Keratinocyte (primary cell): ENCODE measurements around the gene TMPRSS2. TPM values are rescaled to one million over a fixed set of nuclear protein-coding genes. Genes with fewer than 3 reads are reported as not detected.

Source experiments
- DNase-seq: peaks from one replicate; pipeline ENCODE4 v3.0.0-alpha.2; 2011; ENCODE audit warnings: low read depth, missing footprints, low spot score
- FAIRE-seq: peaks from 2 replicates; lab custom pipeline; 2011; peaks lifted over from hg19 to GRCh38; lab: Jason Lieb, UNC
- H2AFZ ChIP-seq: 2 replicates; pipeline ENCODE4 v1.6.0; 2012; ENCODE audit warnings: low read length, control low read depth, inconsistent platforms; ENCODE audit not compliant: control insufficient read depth
- H3K27ac ChIP-seq: 2 replicates; pipeline ENCODE4 v1.5.1; 2011; ENCODE audit warnings: low read length; ENCODE audit not compliant: control insufficient read depth, insufficient read depth
- H3K27me3 ChIP-seq: 3 replicates; pipeline ENCODE4 v1.6.0; 2011; ENCODE audit warnings: low read length; ENCODE audit not compliant: control insufficient read depth, insufficient read depth; ENCODE audit errors: extremely low read depth
- H3K36me3 ChIP-seq, 2 experiments: 2 replicates in 1 of 2; 3 replicates in 1 of 2; pipeline ENCODE4 v1.5.1; 2011; ENCODE audit warnings: low read length in 2 of 2, mild to moderate bottlenecking in 1 of 2; ENCODE audit not compliant: control insufficient read depth in 2 of 2, insufficient read depth in 2 of 2; ENCODE audit errors: extremely low read depth in 1 of 2
- H3K4me1 ChIP-seq: 3 replicates; pipeline ENCODE4 v1.5.1; 2011; ENCODE audit warnings: low read length; ENCODE audit not compliant: control insufficient read depth, insufficient read depth; ENCODE audit errors: extremely low read depth
- H3K4me2 ChIP-seq: 3 replicates; pipeline ENCODE4 v1.6.0; 2011; ENCODE audit warnings: low read depth, low read length; ENCODE audit not compliant: control insufficient read depth, insufficient read depth; ENCODE audit errors: extremely low read depth
- H3K4me3 ChIP-seq, 3 experiments: fragments of 200-600 bp in 1 of 3; sonication (generic) in 1 of 3; 2 replicates in 2 of 3; 3 replicates in 1 of 3; pipeline ENCODE4 v1.5.1; 2011 to 2016; ENCODE audit warnings: low read length in 3 of 3, mild to moderate bottlenecking in 3 of 3, control low read depth in 2 of 3, inconsistent platforms in 1 of 3, low read depth in 1 of 3, mixed read lengths in 1 of 3, mixed run types in 1 of 3, moderate library complexity in 1 of 3; ENCODE audit not compliant: control insufficient read depth in 2 of 3, insufficient read depth in 2 of 3; ENCODE audit errors: extremely low read depth in 1 of 3
- H3K79me2 ChIP-seq: 2 replicates; pipeline ENCODE4 v1.6.0; 2012; ENCODE audit warnings: low read length; ENCODE audit not compliant: control insufficient read depth, insufficient read depth
- H3K9ac ChIP-seq: 3 replicates; pipeline ENCODE4 v1.6.0; 2011; ENCODE audit warnings: low read length; ENCODE audit not compliant: control insufficient read depth, insufficient read depth; ENCODE audit errors: extremely low read depth
- H3K9me1 ChIP-seq: 3 replicates; pipeline ENCODE4 v1.6.0; 2011; ENCODE audit warnings: low read length; ENCODE audit not compliant: control insufficient read depth, insufficient read depth; ENCODE audit errors: extremely low read depth
- H3K9me3 ChIP-seq: 2 replicates; pipeline ENCODE4 v1.5.1; 2012; ENCODE audit warnings: low read depth, low read length; ENCODE audit not compliant: control insufficient read depth
- H4K20me1 ChIP-seq: 3 replicates; pipeline ENCODE4 v1.6.0; 2011; ENCODE audit warnings: low read length; ENCODE audit not compliant: control insufficient read depth, insufficient read depth; ENCODE audit errors: extremely low read depth
- EZH2 ChIP-seq: IDR thresholded peaks from one replicate; pipeline ENCODE4 v1.6.1; 2012; ENCODE audit warnings: inconsistent platforms, mild to moderate bottlenecking, low read length, moderate library complexity
- dilution Hi-C: fragments of 300-500 bp; cut with MboI; formaldehyde crosslinking; loops from one replicate; pipeline ENCODE4 v1.7.0; 2020; ENCODE audit warnings: low sequenced_read_pairs; ENCODE audit not compliant: extremely low pct_ligation_motif_present
- polyA plus RNA-seq, 5 experiments: library from polyadenylated mRNA; depleted of rRNA in 3 of 5; stranded (reverse) in 3 of 5; stranded (forward) in 1 of 5; unstranded in 1 of 5; fragments of >200 nt; gene quantifications; 1 replicate in 1 of 5; 2 replicates in 3 of 5; 3 replicates in 1 of 5; pipeline versions ENCODE4 v1.2.1 to v1.2.3, GENCODE V29; 2011 to 2012; ENCODE audit warnings: missing spikeins in 2 of 5, low read depth in 1 of 5, low replicate concordance in 1 of 5
- TF ChIP-seq, protein P1 (sequence below), 3 experiments: IDR thresholded peaks in 1 of 3; conservative IDR thresholded peaks in 1 of 3; optimal IDR thresholded peaks in 1 of 3; 2 replicates in 2 of 3; 3 replicates in 1 of 3; pipeline versions ENCODE3 to v1.5.1; 2011; ENCODE audit warnings: low read length in 3 of 3, mild to moderate bottlenecking in 3 of 3, moderate library complexity in 2 of 3, control low read depth in 1 of 3, inconsistent platforms in 1 of 3; ENCODE audit not compliant: insufficient read depth in 2 of 3; ENCODE audit errors: extremely low read depth in 1 of 3

Gene TMPRSS2
- polyA plus RNA-seq, 1 donor (not counting 4 experiments of a cell fraction or from before 2014, with no cell fraction given), result not detected

DNA sequence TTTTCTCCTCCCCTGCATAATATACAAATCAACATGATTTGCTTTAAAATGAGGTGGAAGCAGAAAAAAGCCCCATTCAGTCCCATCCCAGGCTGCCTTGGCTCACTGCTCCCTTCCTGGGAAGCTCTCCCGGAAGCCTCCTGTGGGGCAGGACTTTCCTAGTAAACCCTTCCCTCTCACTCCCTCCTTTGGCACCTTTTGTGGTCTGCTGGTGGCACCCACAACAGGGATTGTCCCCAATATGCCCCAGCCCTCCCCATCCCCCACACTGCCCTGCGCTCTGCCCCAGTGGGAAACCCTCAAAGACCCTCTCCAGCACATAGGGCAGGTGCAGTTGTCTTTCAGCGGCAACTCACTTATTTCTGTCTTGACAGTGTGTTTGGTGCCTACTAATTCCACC, 1.8 kb upstream of the TMPRSS2 start:
- Histone ChIP-seq H3K36me3 (no peaks in the 10 kb centered on the region), H3K4me1 (no peaks in the 10 kb centered on the region), H4K20me1 (no peaks in the 10 kb centered on the region), H3K4me2 (no peak overlapping the region), H3K9me1 (no peaks in the 10 kb centered on the region), H3K9me3 (no peaks in the 10 kb centered on the region), H3K27ac (no peak overlapping the region), H3K4me3 (no peak overlapping the region), H2AFZ (no peak overlapping the region), H3K27me3 (peaks cover 51% of the 10 kb centered on the region), H3K79me2 (no peaks in the 10 kb centered on the region), H3K9ac (no peak overlapping the region)
- FAIRE-seq (no peak), DNase-seq (no peak)
- dilution Hi-C loops, result no loop called here
- TF ChIP-seq EZH2, result no peak
- TF ChIP-seq, protein P1, sequence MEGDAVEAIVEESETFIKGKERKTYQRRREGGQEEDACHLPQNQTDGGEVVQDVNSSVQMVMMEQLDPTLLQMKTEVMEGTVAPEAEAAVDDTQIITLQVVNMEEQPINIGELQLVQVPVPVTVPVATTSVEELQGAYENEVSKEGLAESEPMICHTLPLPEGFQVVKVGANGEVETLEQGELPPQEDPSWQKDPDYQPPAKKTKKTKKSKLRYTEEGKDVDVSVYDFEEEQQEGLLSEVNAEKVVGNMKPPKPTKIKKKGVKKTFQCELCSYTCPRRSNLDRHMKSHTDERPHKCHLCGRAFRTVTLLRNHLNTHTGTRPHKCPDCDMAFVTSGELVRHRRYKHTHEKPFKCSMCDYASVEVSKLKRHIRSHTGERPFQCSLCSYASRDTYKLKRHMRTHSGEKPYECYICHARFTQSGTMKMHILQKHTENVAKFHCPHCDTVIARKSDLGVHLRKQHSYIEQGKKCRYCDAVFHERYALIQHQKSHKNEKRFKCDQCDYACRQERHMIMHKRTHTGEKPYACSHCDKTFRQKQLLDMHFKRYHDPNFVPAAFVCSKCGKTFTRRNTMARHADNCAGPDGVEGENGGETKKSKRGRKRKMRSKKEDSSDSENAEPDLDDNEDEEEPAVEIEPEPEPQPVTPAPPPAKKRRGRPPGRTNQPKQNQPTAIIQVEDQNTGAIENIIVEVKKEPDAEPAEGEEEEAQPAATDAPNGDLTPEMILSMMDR (optimal IDR thresholded peaks at IDR 0.05 in 1 of 3, IDR thresholded peaks at IDR 0.05 in 1 of 3, conservative IDR thresholded peaks at IDR 0.05 in 1 of 3; ENCODE audit: extremely low read depth in 1 of 3, insufficient read depth in 2 of 3, low read length in 3 of 3), result no peak

DNA sequence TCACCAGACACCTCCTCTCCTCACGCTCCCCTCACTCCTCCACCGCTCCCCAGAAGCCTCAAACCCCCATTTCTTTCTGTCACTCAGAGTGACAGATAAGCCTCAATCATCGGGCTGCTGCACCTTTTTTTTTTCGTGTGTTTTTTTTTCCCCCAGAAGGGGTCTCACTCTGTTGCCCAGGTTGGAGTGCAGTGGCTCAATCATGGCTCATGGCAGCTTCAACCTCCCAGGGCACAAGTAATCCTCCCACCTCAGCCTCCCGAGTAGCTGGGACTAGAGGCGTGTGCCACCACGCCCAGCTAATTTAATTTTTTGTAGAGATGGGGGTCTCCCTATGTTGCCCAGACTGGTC, 1.2 kb upstream of the TMPRSS2 start:
- H3K9me3 ChIP-seq, result no peaks in the 10 kb centered on the region
- no peaks in the 10 kb centered on the region for H3K36me3 ChIP-seq
- no peak overlapping the region for H2AFZ ChIP-seq
- H3K27ac ChIP-seq, result no peak overlapping the region
- no peaks in the 10 kb centered on the region for H3K79me2 ChIP-seq
- dilution Hi-C loops, result no loop called here
- no peak overlapping the region for H3K4me3 ChIP-seq
- no peak overlapping the region for H3K4me2 ChIP-seq
- H3K9ac ChIP-seq, result no peak overlapping the region
- H3K27me3 ChIP-seq, result peaks cover 55% of the 10 kb centered on the region
- peaks cover 2% of the 10 kb centered on the region for H4K20me1 ChIP-seq
- no peak for DNase-seq
- no peak for FAIRE-seq
- TF ChIP-seq, protein P1 (optimal IDR thresholded peaks at IDR 0.05 in 1 of 3, IDR thresholded peaks at IDR 0.05 in 1 of 3, conservative IDR thresholded peaks at IDR 0.05 in 1 of 3; ENCODE audit: extremely low read depth in 1 of 3, insufficient read depth in 2 of 3, low read length in 3 of 3), result no peak
- H3K9me1 ChIP-seq, result no peaks in the 10 kb centered on the region
- H3K4me1 ChIP-seq, result no peaks in the 10 kb centered on the region
